IMR-90 (cell line): Measurements from ENCODE around the gene CD80. TPM values are rescaled to one million over a fixed set of nuclear protein-coding genes. Genes with fewer than 3 reads are reported as not detected.

ENCODE experiments used
- ATAC-seq: fragments of 200-7000 bp; cut with Tn5 transposase; 2 replicates; pipeline ENCODE4 v1.9.1; 2020; ENCODE audit warnings: low read depth, mild to moderate bottlenecking, moderate library complexity
- BruUV-seq: library from RNA; stranded (reverse); fragments of 400-500 nt; replicated peaks from 2 replicates; lab custom pipeline; 2021; lab: Mats Ljungman, UMichigan
- CTCF ChIA-PET: fragments of 300-600 bp; formaldehyde crosslinking; extraction: SDS; loops from one replicate; lab custom pipeline; 2021; ENCODE audit warnings: antibody characterized with exemption; lab: Yijun Ruan, JAX
- POLR2A ChIA-PET: fragments of 300-600 bp; sonication (Branson Sonifier 250); formaldehyde crosslinking; loops from one replicate; lab custom pipeline; 2022; ENCODE audit warnings: antibody characterized with exemption; ENCODE audit not compliant: unreplicated experiment; lab: Charles Lee
- DNase-seq: peaks from one replicate; pipeline ENCODE4 v3.0.0; 2013
- H2AFZ ChIP-seq: replicated peaks from 2 replicates; pipeline ENCODE3; 2013; ENCODE audit warnings: low read length, mild to moderate bottlenecking; ENCODE audit not compliant: poor library complexity
- H2AK5ac ChIP-seq: 2 replicates; pipeline ENCODE4 v1.6.1; 2013; ENCODE audit warnings: low read depth, low read length, inconsistent platforms
- H2AK9ac ChIP-seq: replicated peaks from 2 replicates; pipeline ENCODE3; 2013; ENCODE audit warnings: mild to moderate bottlenecking, low read depth, low read length, moderate library complexity; ENCODE audit not compliant: poor library complexity
- H2BK120ac ChIP-seq: 2 replicates; pipeline ENCODE4 v1.6.1; 2013; ENCODE audit warnings: low read depth, low read length, inconsistent platforms
- H2BK15ac ChIP-seq: 3 replicates; pipeline ENCODE4 v1.6.1; 2013; ENCODE audit warnings: low read depth, low read length, inconsistent platforms
- H2BK20ac ChIP-seq: 2 replicates; pipeline ENCODE4 v1.6.1; 2013; ENCODE audit warnings: low read depth, mild to moderate bottlenecking, inconsistent platforms, low read length, moderate library complexity
- H2BK5ac ChIP-seq: 2 replicates; pipeline ENCODE4 v1.6.1; 2013; ENCODE audit warnings: mild to moderate bottlenecking, low read depth, low read length, inconsistent platforms; ENCODE audit not compliant: poor library complexity, severe bottlenecking
- H3K14ac ChIP-seq: replicated peaks from 2 replicates; pipeline ENCODE4 v1.6.1; 2013; ENCODE audit warnings: low read depth, low read length, inconsistent platforms
- H3K18ac ChIP-seq: 2 replicates; pipeline ENCODE4 v1.6.1; 2013; ENCODE audit warnings: low read depth, low read length, control low read depth
- H3K23ac ChIP-seq: 2 replicates; pipeline ENCODE4 v1.6.1; 2013; ENCODE audit warnings: low read depth, low read length, inconsistent platforms
- H3K27ac ChIP-seq: 2 replicates; pipeline ENCODE4 v1.5.1; 2013; ENCODE audit warnings: mild to moderate bottlenecking, control low read depth, low read length; ENCODE audit not compliant: insufficient read depth
- H3K27me3 ChIP-seq: 2 replicates; pipeline ENCODE4 v1.6.1; 2013; ENCODE audit warnings: low read length; ENCODE audit not compliant: control insufficient read depth, insufficient read depth
- H3K36me3 ChIP-seq: 2 replicates; pipeline ENCODE4 v1.6.1; 2013; ENCODE audit warnings: low read length, mixed read lengths; ENCODE audit not compliant: control insufficient read depth, insufficient read depth
- H3K4ac ChIP-seq: 2 replicates; pipeline ENCODE4 v1.6.1; 2013; ENCODE audit warnings: low read depth, low read length, inconsistent platforms
- H3K4me1 ChIP-seq: 2 replicates; pipeline ENCODE4 v1.6.1; 2013; ENCODE audit warnings: low read length, mixed read lengths; ENCODE audit not compliant: control insufficient read depth, insufficient read depth
- H3K4me2 ChIP-seq: 2 replicates; pipeline ENCODE4 v1.6.1; 2013; ENCODE audit warnings: low read depth, mild to moderate bottlenecking, control low read depth, low read length, moderate library complexity
- H3K4me3 ChIP-seq: 2 replicates; pipeline ENCODE4 v1.5.1; 2013; ENCODE audit warnings: low read depth, mild to moderate bottlenecking, control low read depth, low read length, moderate library complexity; ENCODE audit not compliant: insufficient read depth
- H3K56ac ChIP-seq: 2 replicates; pipeline ENCODE4 v1.6.1; 2013; ENCODE audit warnings: low read length, inconsistent platforms; ENCODE audit not compliant: insufficient read depth; ENCODE audit errors: extremely low read depth
- H3K79me1 ChIP-seq, 2 experiments: 2 replicates each; pipeline ENCODE4 v1.6.1; 2013; ENCODE audit warnings: low read length in 2 of 2, inconsistent platforms in 1 of 2, low read depth in 1 of 2
- H3K9ac ChIP-seq: 2 replicates; pipeline ENCODE4 v1.6.1; 2013; ENCODE audit warnings: low read depth, low read length, control low read depth
- H3K9me1 ChIP-seq: 2 replicates; pipeline ENCODE4 v1.6.1; 2013; ENCODE audit warnings: low read length, inconsistent platforms; ENCODE audit not compliant: insufficient read depth
- H3K9me3 ChIP-seq: 2 replicates; pipeline ENCODE4 v1.6.1; 2013; ENCODE audit warnings: low read length; ENCODE audit not compliant: control insufficient read depth, insufficient read depth
- H4K20me1 ChIP-seq: 2 replicates; pipeline ENCODE4 v1.6.1; 2013; ENCODE audit warnings: low read length, inconsistent platforms; ENCODE audit not compliant: insufficient read depth
- H4K5ac ChIP-seq: 2 replicates; pipeline ENCODE4 v1.6.1; 2013; ENCODE audit warnings: mild to moderate bottlenecking, low read depth, low read length, control low read depth
- H4K8ac ChIP-seq, 2 experiments: 2 replicates each; pipeline ENCODE4 v1.6.1; 2013; ENCODE audit warnings: low read depth in 2 of 2, low read length in 2 of 2, control low read depth in 1 of 2, inconsistent platforms in 1 of 2
- H4K91ac ChIP-seq: 2 replicates; pipeline ENCODE4 v1.6.1; 2013; ENCODE audit warnings: low read depth, low read length, inconsistent platforms; ENCODE audit not compliant: insufficient read depth
- CHD1 ChIP-seq: IDR thresholded peaks from 2 replicates; pipeline ENCODE4 v1.6.1; 2012; ENCODE audit warnings: low read depth, low read length, improper control_type of control experiment
- MAZ ChIP-seq: IDR thresholded peaks from 2 replicates; pipeline ENCODE4 v1.6.1; 2012; ENCODE audit warnings: low read depth, mild to moderate bottlenecking, low read length, improper control_type of control experiment, moderate library complexity, borderline replicate concordance
- WGBS, 2 experiments: methylation state at CpG; one replicate each; pipeline versions ENCODE4 v1.1.5 to v1.1.7; 2013; ENCODE audit warnings: missing lambda C conversion rate in 2 of 2; ENCODE audit not compliant: insufficient read length in 1 of 2; ENCODE audit errors: extremely low coverage in 2 of 2; 5-methylcytosine and 5-hydroxymethylcytosine counted together
- dilution Hi-C: fragments of 300-500 bp; cut with HindIII; formaldehyde crosslinking; loops from one replicate; pipeline ENCODE4 v1.14.3; 2018; ENCODE audit warnings: low sequenced_read_pairs; ENCODE audit not compliant: unreplicated experiment
- in situ Hi-C: fragments of 300-500 bp; cut with MboI; formaldehyde crosslinking; loops from 3 replicates; pipeline ENCODE4 v1.14.3; 2019; ENCODE audit warnings: low sequenced_read_pairs, inconsistent platforms, mixed read lengths
- intact Hi-C: fragments of 100-400 bp; cut with micrococcal nuclease; formaldehyde crosslinking; loops from 2 replicates; pipeline ENCODE4 v1.10.0; 2022
- polyA plus RNA-seq, 3 experiments: library from polyadenylated mRNA; depleted of rRNA; stranded (reverse); fragments of >200 nt; gene quantifications; 2 replicates each; pipeline ENCODE4 v1.2.3, GENCODE V29; 2012; ENCODE audit warnings: low replicate concordance in 1 of 3
- total RNA-seq: library from RNA; depleted of rRNA; stranded (reverse); fragments of >200 nt; gene quantifications from 2 replicates; pipeline ENCODE4 v1.2.3, GENCODE V29; 2012

The CD80 gene
- total and polyA plus RNA-seq, 2 of the 4 experiments (the other 2 are of a cell fraction) = not detected

GRCh38 chr3:119514637-119515036, 44.8 kb downstream of the CD80 start:
- TF ChIP-seq CHD1 (no peak), MAZ (no peak)
- ATAC-seq (no peak), DNase-seq (no peak)
- in situ Hi-C loops (loop anchor here (25.0 kb wide), 1 partner anchor 173 kb away; the partner anchor contains the start of gene COX17), dilution Hi-C loops (no loop called here), intact Hi-C loops (no loop called here)
- Histone ChIP-seq H3K23ac (no peak overlapping the region), H3K4me1 (no peaks in the 10 kb centered on the region), H3K36me3 (peaks cover 28% of the 10 kb centered on the region), H2BK20ac (no peak overlapping the region), H4K91ac (no peak overlapping the region), H2AK5ac (no peak overlapping the region), H4K5ac (no peak overlapping the region), H3K14ac (no peak overlapping the region), H2BK15ac (no peak overlapping the region), H3K56ac (no peak overlapping the region), H3K4me3 (no peak overlapping the region), H2AK9ac (no peak overlapping the region), H3K9ac (no peak overlapping the region), H3K18ac (no peak overlapping the region), H3K4me2 (no peak overlapping the region), H3K27ac (no peak overlapping the region), H3K79me1 (no peaks in the 10 kb centered on the region; a peak in 1 of 4 replicates), H2BK5ac (no peak overlapping the region), H2BK120ac (no peak overlapping the region), H3K9me1 (no peaks in the 10 kb centered on the region), H4K8ac (no peak overlapping the region), H3K4ac (no peak overlapping the region), H4K20me1 (no peaks in the 10 kb centered on the region), H2AFZ (no peak overlapping the region), H3K27me3 (no peaks in the 10 kb centered on the region), H3K9me3 (no peaks in the 10 kb centered on the region)
- WGBS, 2 experiments = 100% methylated on average over 1 of the region's 2 CpGs; no CpG with 5 or more reads in 1 of the 2 experiments
- no TSS peak for BruUV-seq
- ChIA-PET CTCF (interaction anchor here (0.6 to 0.9 kb wide), 2 partner anchors 128 to 176 kb away, joined by 3 read pairs; no protein-coding TSS in a partner anchor), POLR2A (no interaction called here)
